Neural crest cell (in vitro differentiated cells): ENCODE data around the gene CCDC177. TPM values are rescaled to one million over a fixed set of nuclear protein-coding genes. Genes with fewer than 3 reads are reported as not detected.
"Not testable (repeated sequence)": the region's sequence is repeated elsewhere in the genome, so short reads cannot be mapped to it uniquely, and the experiment has no call there.

Experiments used
- DNase-seq: peaks from one replicate; pipeline ENCODE4 v3.0.0; 2021; ENCODE audit warnings: low read depth, mixed read lengths, low spot score
- H3K27ac Mint-ChIP-seq: one replicate; pipeline ENCODE4 v1.8.0; 2021; ENCODE audit warnings: mild to moderate bottlenecking, mixed read lengths; ENCODE audit not compliant: unreplicated experiment
- H3K27me3 Mint-ChIP-seq: 2 replicates; pipeline ENCODE4 v1.8.0; 2021; ENCODE audit warnings: low read depth, mild to moderate bottlenecking, mixed read lengths
- H3K36me3 Mint-ChIP-seq: 2 replicates; pipeline ENCODE4 v1.8.0; 2021; ENCODE audit warnings: low read depth, mild to moderate bottlenecking, mixed read lengths
- H3K4me1 Mint-ChIP-seq: 2 replicates; pipeline ENCODE4 v1.8.0; 2021; ENCODE audit warnings: mixed read lengths
- H3K4me3 Mint-ChIP-seq: one replicate; pipeline ENCODE4 v1.8.0; 2021; ENCODE audit warnings: mild to moderate bottlenecking, mixed read lengths
- H3K9me3 Mint-ChIP-seq: 2 replicates; pipeline ENCODE4 v1.8.0; 2021; ENCODE audit warnings: mixed read lengths
- total RNA-seq: library from RNA; stranded (reverse); gene quantifications from 2 replicates; pipeline ENCODE4 v1.2.1, GENCODE V29; 2021
- TF ChIP-seq, protein P1 (sequence below): fragments of 200-600 bp; sonication (generic); conservative IDR thresholded peaks from 2 replicates; pipeline ENCODE4 v1.5.0; 2021; ENCODE audit warnings: antibody characterized with exemption, mild to moderate bottlenecking

CCDC177 gene
- total RNA-seq, 1 donor from 2014 or later: 7.7 TPM

- Mint-ChIP-seq H3K4me3 (peak overlapping the region; percentile 97), H3K9me3 (no peaks in the 10 kb centered on the region), H3K27ac (no peak overlapping the region), H3K27me3 (no peaks in the 10 kb centered on the region), H3K36me3 (no peaks in the 10 kb centered on the region), H3K4me1 (peaks cover 59% of the 10 kb centered on the region)
- DNase-seq: no peak
- TF ChIP-seq, protein P1, sequence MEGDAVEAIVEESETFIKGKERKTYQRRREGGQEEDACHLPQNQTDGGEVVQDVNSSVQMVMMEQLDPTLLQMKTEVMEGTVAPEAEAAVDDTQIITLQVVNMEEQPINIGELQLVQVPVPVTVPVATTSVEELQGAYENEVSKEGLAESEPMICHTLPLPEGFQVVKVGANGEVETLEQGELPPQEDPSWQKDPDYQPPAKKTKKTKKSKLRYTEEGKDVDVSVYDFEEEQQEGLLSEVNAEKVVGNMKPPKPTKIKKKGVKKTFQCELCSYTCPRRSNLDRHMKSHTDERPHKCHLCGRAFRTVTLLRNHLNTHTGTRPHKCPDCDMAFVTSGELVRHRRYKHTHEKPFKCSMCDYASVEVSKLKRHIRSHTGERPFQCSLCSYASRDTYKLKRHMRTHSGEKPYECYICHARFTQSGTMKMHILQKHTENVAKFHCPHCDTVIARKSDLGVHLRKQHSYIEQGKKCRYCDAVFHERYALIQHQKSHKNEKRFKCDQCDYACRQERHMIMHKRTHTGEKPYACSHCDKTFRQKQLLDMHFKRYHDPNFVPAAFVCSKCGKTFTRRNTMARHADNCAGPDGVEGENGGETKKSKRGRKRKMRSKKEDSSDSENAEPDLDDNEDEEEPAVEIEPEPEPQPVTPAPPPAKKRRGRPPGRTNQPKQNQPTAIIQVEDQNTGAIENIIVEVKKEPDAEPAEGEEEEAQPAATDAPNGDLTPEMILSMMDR: no peak
These were observed 35.6 kb upstream of the CCDC177 start for GRCh38 chr14:69610020-69610873.

- Mint-ChIP-seq H3K9me3 (no peaks in the 10 kb centered on the region), H3K27ac (peak overlapping the region; percentile 58), H3K27me3 (no peaks in the 10 kb centered on the region), H3K4me3 (peak overlapping the region; percentile 31), H3K36me3 (no peaks in the 10 kb centered on the region), H3K4me1 (peaks cover 38% of the 10 kb centered on the region)
- TF ChIP-seq, protein P1: no peak
- DNase-seq: peak; percentile 44
These were observed 31.9 kb upstream of the CCDC177 start for GRCh38 chr14:69606258-69607184.

GRCh38 chr14:69605738-69606137 lies 31.1 kb upstream of the CCDC177 start:
- Mint-ChIP-seq H3K36me3 (no peaks in the 10 kb centered on the region), H3K27ac (no peak overlapping the region), H3K4me1 (peaks cover 34% of the 10 kb centered on the region), H3K9me3 (no peaks in the 10 kb centered on the region), H3K4me3 (no peak overlapping the region), H3K27me3 (no peaks in the 10 kb centered on the region)
- DNase-seq: no peak
- TF ChIP-seq, protein P1: no peak

- Mint-ChIP-seq H3K36me3 (no peaks in the 10 kb centered on the region), H3K4me3 (no peak overlapping the region), H3K27me3 (no peaks in the 10 kb centered on the region), H3K4me1 (no peaks in the 10 kb centered on the region), H3K27ac (no peak overlapping the region), H3K9me3 (no peaks in the 10 kb centered on the region)
- TF ChIP-seq, protein P1: no peak
- DNase-seq: no peak
These were observed 25.7 kb upstream of the CCDC177 start for GRCh38 chr14:69600304-69600891.

DNA sequence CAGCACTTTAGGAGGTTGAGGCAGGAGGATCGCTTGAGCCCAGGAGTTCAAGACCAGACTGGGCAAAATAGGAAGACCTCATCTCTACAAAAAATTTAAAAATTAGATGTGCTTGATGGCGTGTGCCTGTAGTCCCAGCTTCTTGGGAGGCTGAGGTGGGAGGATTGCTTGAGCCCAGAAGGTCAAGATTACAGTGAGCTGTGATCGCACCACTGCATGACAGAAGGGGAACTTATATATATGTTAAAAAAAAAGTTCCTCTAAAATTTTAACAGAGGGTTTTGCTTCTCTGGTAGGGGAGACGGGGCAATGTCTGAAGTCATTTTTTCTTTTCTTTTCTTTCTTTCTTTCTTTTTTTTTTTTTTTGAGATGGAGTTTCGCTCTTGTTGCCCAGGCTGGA lies 24.8 kb upstream of the CCDC177 start:
- H3K36me3 Mint-ChIP-seq, H3K9me3 Mint-ChIP-seq, H3K4me1 Mint-ChIP-seq, H3K27ac Mint-ChIP-seq, H3K4me3 Mint-ChIP-seq, H3K27me3 Mint-ChIP-seq, DNase-seq: not testable (repeated sequence)
